GM23338 (cell line): ENCODE measurements around the gene ZNF100. TPM values are rescaled to one million over a fixed set of nuclear protein-coding genes. Genes with fewer than 3 reads are reported as not detected.

ENCODE experiments used
- CREB1 ChIP-seq: fragments of 250-450 bp; sonication (Bioruptor Pico); IDR thresholded peaks from 2 replicates; pipeline ENCODE4 v1.5.0; 2020; ENCODE audit warnings: low read depth, mild to moderate bottlenecking, moderate library complexity
- EZH2phosphoT487 ChIP-seq: fragments of 200-600 bp; sonication (generic); IDR thresholded peaks from one replicate; pipeline ENCODE4 v1.8.1; 2018; ENCODE audit warnings: antibody characterized with exemption; ENCODE audit not compliant: unreplicated experiment
- POLR2AphosphoS5 ChIP-seq: IDR thresholded peaks from 2 replicates; pipeline ENCODE4 v1.6.1; 2016; ENCODE audit warnings: antibody characterized with exemption, low read depth
- STAT1 ChIP-seq: IDR thresholded peaks from one replicate; pipeline ENCODE4 v1.6.1; 2016; ENCODE audit warnings: antibody characterized with exemption; ENCODE audit not compliant: unreplicated experiment
- polyA plus RNA-seq: library from polyadenylated mRNA; unstranded; fragments of >200 nt; fragmentation: Nextera tagmentation; extraction: Ambion mirVana; gene quantifications from 2 replicates; pipeline ENCODE4 v1.2.1, GENCODE V29; 2016
- total RNA-seq: library from RNA; depleted of rRNA; stranded (reverse); fragments of >200 nt; shearing (Covaris generic); gene quantifications from 2 replicates; pipeline ENCODE4 v1.2.3, GENCODE V29; 2014
- TF ChIP-seq, protein P1 (sequence below): fragments of 250-450 bp; sonication (Bioruptor Pico); IDR thresholded peaks from 2 replicates; pipeline ENCODE4 v1.5.0; 2020; ENCODE audit warnings: mild to moderate bottlenecking, moderate library complexity
- TF ChIP-seq, protein P2 (sequence below): IDR thresholded peaks from one replicate; pipeline ENCODE4 v1.6.1; 2018; ENCODE audit warnings: antibody characterized with exemption; ENCODE audit not compliant: unreplicated experiment

Gene ZNF100
- total and polyA plus RNA-seq, 2 experiments from 2014 or later, result 10.0 to 25.1 TPM

DNA sequence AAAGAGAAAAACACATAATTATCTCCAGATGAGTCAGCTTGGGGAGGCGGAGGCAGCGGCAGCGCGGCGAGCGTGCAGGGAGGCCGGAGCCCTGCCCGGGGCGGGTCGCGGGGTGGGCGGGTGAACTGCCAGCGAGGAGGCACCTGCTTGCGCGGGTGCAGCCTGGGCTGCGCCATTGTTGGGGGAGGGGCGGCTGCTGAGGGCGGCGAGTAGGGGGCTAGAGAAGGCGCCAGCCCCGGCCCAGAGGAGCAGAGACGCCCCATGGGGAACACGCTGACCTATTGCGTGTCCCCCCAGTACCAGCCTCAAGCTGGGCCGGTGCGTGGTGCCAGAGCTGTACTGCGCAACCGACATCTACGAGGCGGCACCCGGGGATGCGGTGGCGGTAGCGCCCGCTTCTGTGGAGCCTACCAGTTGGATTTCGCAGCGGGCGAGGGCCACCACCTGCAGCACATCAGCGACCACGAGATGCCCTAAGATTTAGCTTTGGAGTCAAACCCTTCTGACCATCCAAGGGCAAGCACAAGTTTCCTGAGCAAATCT, 16.7 kb downstream of the ZNF100 start (continued):
- TF ChIP-seq, protein P1, sequence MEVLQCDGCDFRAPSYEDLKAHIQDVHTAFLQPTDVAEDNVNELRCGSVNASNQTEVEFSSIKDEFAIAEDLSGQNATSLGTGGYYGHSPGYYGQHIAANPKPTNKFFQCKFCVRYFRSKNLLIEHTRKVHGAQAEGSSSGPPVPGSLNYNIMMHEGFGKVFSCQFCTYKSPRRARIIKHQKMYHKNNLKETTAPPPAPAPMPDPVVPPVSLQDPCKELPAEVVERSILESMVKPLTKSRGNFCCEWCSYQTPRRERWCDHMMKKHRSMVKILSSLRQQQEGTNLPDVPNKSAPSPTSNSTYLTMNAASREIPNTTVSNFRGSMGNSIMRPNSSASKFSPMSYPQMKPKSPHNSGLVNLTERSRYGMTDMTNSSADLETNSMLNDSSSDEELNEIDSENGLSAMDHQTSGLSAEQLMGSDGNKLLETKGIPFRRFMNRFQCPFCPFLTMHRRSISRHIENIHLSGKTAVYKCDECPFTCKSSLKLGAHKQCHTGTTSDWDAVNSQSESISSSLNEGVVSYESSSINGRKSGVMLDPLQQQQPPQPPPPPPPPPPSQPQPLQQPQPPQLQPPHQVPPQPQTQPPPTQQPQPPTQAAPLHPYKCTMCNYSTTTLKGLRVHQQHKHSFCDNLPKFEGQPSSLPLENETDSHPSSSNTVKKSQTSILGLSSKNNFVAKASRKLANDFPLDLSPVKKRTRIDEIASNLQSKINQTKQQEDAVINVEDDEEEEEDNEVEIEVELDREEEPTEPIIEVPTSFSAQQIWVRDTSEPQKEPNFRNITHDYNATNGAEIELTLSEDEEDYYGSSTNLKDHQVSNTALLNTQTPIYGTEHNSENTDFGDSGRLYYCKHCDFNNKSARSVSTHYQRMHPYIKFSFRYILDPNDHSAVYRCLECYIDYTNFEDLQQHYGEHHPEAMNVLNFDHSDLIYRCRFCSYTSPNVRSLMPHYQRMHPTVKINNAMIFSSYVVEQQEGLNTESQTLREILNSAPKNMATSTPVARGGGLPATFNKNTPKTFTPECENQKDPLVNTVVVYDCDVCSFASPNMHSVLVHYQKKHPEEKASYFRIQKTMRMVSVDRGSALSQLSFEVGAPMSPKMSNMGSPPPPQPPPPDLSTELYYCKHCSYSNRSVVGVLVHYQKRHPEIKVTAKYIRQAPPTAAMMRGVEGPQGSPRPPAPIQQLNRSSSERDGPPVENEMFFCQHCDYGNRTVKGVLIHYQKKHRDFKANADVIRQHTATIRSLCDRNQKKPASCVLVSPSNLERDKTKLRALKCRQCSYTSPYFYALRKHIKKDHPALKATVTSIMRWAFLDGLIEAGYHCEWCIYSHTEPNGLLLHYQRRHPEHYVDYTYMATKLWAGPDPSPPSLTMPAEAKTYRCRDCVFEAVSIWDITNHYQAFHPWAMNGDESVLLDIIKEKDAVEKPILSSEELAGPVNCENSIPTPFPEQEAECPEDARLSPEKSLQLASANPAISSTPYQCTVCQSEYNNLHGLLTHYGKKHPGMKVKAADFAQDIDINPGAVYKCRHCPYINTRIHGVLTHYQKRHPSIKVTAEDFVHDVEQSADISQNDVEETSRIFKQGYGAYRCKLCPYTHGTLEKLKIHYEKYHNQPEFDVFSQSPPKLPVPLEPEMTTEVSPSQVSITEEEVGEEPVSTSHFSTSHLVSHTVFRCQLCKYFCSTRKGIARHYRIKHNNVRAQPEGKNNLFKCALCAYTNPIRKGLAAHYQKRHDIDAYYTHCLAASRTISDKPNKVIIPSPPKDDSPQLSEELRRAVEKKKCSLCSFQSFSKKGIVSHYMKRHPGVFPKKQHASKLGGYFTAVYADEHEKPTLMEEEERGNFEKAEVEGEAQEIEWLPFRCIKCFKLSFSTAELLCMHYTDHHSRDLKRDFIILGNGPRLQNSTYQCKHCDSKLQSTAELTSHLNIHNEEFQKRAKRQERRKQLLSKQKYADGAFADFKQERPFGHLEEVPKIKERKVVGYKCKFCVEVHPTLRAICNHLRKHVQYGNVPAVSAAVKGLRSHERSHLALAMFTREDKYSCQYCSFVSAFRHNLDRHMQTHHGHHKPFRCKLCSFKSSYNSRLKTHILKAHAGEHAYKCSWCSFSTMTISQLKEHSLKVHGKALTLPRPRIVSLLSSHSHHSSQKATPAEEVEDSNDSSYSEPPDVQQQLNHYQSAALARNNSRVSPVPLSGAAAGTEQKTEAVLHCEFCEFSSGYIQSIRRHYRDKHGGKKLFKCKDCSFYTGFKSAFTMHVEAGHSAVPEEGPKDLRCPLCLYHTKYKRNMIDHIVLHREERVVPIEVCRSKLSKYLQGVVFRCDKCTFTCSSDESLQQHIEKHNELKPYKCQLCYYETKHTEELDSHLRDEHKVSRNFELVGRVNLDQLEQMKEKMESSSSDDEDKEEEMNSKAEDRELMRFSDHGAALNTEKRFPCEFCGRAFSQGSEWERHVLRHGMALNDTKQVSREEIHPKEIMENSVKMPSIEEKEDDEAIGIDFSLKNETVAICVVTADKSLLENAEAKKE (CRISPR knock-in tag), result no peak
- TF ChIP-seq CREB1 (CRISPR knock-in tag), result no peak
- no peak for TF ChIP-seq POLR2AphosphoS5
- no peak for TF ChIP-seq EZH2phosphoT487
- TF ChIP-seq, protein P2, sequence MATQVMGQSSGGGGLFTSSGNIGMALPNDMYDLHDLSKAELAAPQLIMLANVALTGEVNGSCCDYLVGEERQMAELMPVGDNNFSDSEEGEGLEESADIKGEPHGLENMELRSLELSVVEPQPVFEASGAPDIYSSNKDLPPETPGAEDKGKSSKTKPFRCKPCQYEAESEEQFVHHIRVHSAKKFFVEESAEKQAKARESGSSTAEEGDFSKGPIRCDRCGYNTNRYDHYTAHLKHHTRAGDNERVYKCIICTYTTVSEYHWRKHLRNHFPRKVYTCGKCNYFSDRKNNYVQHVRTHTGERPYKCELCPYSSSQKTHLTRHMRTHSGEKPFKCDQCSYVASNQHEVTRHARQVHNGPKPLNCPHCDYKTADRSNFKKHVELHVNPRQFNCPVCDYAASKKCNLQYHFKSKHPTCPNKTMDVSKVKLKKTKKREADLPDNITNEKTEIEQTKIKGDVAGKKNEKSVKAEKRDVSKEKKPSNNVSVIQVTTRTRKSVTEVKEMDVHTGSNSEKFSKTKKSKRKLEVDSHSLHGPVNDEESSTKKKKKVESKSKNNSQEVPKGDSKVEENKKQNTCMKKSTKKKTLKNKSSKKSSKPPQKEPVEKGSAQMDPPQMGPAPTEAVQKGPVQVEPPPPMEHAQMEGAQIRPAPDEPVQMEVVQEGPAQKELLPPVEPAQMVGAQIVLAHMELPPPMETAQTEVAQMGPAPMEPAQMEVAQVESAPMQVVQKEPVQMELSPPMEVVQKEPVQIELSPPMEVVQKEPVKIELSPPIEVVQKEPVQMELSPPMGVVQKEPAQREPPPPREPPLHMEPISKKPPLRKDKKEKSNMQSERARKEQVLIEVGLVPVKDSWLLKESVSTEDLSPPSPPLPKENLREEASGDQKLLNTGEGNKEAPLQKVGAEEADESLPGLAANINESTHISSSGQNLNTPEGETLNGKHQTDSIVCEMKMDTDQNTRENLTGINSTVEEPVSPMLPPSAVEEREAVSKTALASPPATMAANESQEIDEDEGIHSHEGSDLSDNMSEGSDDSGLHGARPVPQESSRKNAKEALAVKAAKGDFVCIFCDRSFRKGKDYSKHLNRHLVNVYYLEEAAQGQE, result no peak
- TF ChIP-seq STAT1, result no peak
